Bronchial epithelial cell (primary cell): Measurements from ENCODE around the gene GTF2F2. TPM values are rescaled to one million over a fixed set of nuclear protein-coding genes. Genes with fewer than 3 reads are reported as not detected.

Experiments
- DNase-seq: peaks from one replicate; pipeline ENCODE4 v3.0.0-alpha.2; 2010; ENCODE audit warnings: low read depth
- FAIRE-seq: peaks from 2 replicates; lab custom pipeline; 2011; peaks lifted over from hg19 to GRCh38; lab: Jason Lieb, UNC
- H3K27me3 ChIP-seq: 2 replicates; pipeline ENCODE4 v1.5.1; 2011; ENCODE audit warnings: low read length; ENCODE audit not compliant: control insufficient read depth, insufficient read depth
- H3K36me3 ChIP-seq: 2 replicates; pipeline ENCODE4 v1.5.1; 2011; ENCODE audit warnings: low read length; ENCODE audit not compliant: control insufficient read depth, insufficient read depth
- H3K4me3 ChIP-seq: 2 replicates; pipeline ENCODE4 v1.5.1; 2011; ENCODE audit warnings: mild to moderate bottlenecking, low read depth, low read length, control low read depth
- CTCF ChIP-seq: IDR thresholded peaks from 2 replicates; pipeline ENCODE4 v1.5.1; 2011; ENCODE audit warnings: mild to moderate bottlenecking, moderate library complexity, low read length, control low read depth, inconsistent platforms; ENCODE audit not compliant: insufficient read depth, severe bottlenecking
- total RNA-seq: library from RNA; depleted of rRNA; stranded (reverse); fragments of >200 nt; gene quantifications from 2 replicates; pipeline ENCODE4 v1.2.1, GENCODE V29; 2014

Gene GTF2F2
- total RNA-seq, 1 donor from 2014 or later = 42.4 TPM

GRCh38 chr13:45178349-45179162 lies 58.2 kb downstream of the GTF2F2 start:
- peak; percentile 43 for DNase-seq
- H3K27me3 ChIP-seq = no peaks in the 10 kb centered on the region
- H3K36me3 ChIP-seq = peaks cover 1% of the 10 kb centered on the region
- TF ChIP-seq CTCF = no peak
- H3K4me3 ChIP-seq = no peak overlapping the region
- FAIRE-seq = no peak

- Histone ChIP-seq H3K36me3 (peaks cover 1% of the 10 kb centered on the region), H3K4me3 (no peak overlapping the region), H3K27me3 (no peaks in the 10 kb centered on the region)
- FAIRE-seq = no peak
- no peak for TF ChIP-seq CTCF
- DNase-seq = no peak
Observed at GRCh38 chr13:45179428-45179827, 59.1 kb downstream of the GTF2F2 start.

- Histone ChIP-seq H3K4me3 (no peak overlapping the region), H3K36me3 (peaks cover 1% of the 10 kb centered on the region), H3K27me3 (no peaks in the 10 kb centered on the region)
- TF ChIP-seq CTCF = no peak
- no peak for FAIRE-seq
- DNase-seq = no peak
Observed at GRCh38 chr13:45180303-45180702, 60.0 kb downstream of the GTF2F2 start.

- TF ChIP-seq CTCF = no peak
- DNase-seq = peak; percentile 54
- H3K36me3 ChIP-seq = peaks cover 1% of the 10 kb centered on the region
- no peak for FAIRE-seq
- no peak overlapping the region for H3K4me3 ChIP-seq
- H3K27me3 ChIP-seq = no peaks in the 10 kb centered on the region
Observed at GRCh38 chr13:45180713-45181601, 60.6 kb downstream of the GTF2F2 start.

- no peak for DNase-seq
- no peak for FAIRE-seq
- TF ChIP-seq CTCF = no peak
- H3K36me3 ChIP-seq = peaks cover 1% of the 10 kb centered on the region
- H3K4me3 ChIP-seq = no peak overlapping the region
- no peaks in the 10 kb centered on the region for H3K27me3 ChIP-seq
Observed at GRCh38 chr13:45184693-45185092, 64.4 kb downstream of the GTF2F2 start.
